ENCODE measurements around the gene DNAJB8.

GRCh38 chr3:128470134-128470899 is 3.6 kb upstream of the DNAJB8 start:
- TF ChIP-seq, protein P1, sequence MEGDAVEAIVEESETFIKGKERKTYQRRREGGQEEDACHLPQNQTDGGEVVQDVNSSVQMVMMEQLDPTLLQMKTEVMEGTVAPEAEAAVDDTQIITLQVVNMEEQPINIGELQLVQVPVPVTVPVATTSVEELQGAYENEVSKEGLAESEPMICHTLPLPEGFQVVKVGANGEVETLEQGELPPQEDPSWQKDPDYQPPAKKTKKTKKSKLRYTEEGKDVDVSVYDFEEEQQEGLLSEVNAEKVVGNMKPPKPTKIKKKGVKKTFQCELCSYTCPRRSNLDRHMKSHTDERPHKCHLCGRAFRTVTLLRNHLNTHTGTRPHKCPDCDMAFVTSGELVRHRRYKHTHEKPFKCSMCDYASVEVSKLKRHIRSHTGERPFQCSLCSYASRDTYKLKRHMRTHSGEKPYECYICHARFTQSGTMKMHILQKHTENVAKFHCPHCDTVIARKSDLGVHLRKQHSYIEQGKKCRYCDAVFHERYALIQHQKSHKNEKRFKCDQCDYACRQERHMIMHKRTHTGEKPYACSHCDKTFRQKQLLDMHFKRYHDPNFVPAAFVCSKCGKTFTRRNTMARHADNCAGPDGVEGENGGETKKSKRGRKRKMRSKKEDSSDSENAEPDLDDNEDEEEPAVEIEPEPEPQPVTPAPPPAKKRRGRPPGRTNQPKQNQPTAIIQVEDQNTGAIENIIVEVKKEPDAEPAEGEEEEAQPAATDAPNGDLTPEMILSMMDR (IDR thresholded peaks at IDR 0.05): no peak
- TF ChIP-seq POLR2A (IDR thresholded peaks at IDR 0.05) (no peak), POLR2AphosphoS5 (IDR thresholded peaks at IDR 0.05) (no peak)
